Sigmoid colon (tissue), 7 donors: ENCODE results near the gene F10. TPM values are rescaled to one million over a fixed set of nuclear protein-coding genes. Genes with fewer than 3 reads are reported as not detected.

Experiments
- DNase-seq: peaks from one replicate; pipeline ENCODE4 v3.0.0-alpha.2; 2019
- H3K27ac ChIP-seq, 4 donors: fragments of 200-600 bp; sonication (generic); one replicate each; pipeline ENCODE4 v1.5.1; 2016 to 2019; ENCODE audit warnings: mild to moderate bottlenecking in 1 of 4
- H3K27me3 ChIP-seq, 3 donors: fragments of 200-600 bp; sonication (generic); one replicate each; pipeline ENCODE4 v1.5.1; 2019; ENCODE audit warnings: mild to moderate bottlenecking in 1 of 3
- H3K36me3 ChIP-seq, 4 donors: fragments of 200-600 bp; sonication (generic); one replicate each; pipeline ENCODE4 v1.5.1; 2016 to 2019
- H3K4me1 ChIP-seq, 4 donors: fragments of 200-600 bp; sonication (generic); one replicate each; pipeline ENCODE4 v1.5.1; 2017 to 2019
- H3K4me3 ChIP-seq, 4 donors: fragments of 200-600 bp; sonication (generic); one replicate each; pipeline ENCODE4 v1.5.1; 2017 to 2019; ENCODE audit warnings: mild to moderate bottlenecking in 2 of 4, moderate library complexity in 1 of 4
- H3K9me3 ChIP-seq, 4 donors: fragments of 200-600 bp in 3 of 4; sonication (generic) in 3 of 4; one replicate each; pipeline versions ENCODE4 v1.5.1 to v1.6.1; 2013 to 2019
- CTCF ChIP-seq, 4 experiments: fragments of 450-650 bp in 3 of 4; fragments of 200-600 bp in 1 of 4; IDR thresholded peaks; one replicate each; pipeline ENCODE4 v1.5.1; 2016 to 2019; ENCODE audit warnings: antibody characterized with exemption in 4 of 4, mild to moderate bottlenecking in 3 of 4, moderate library complexity in 2 of 4
- EP300 ChIP-seq, 4 donors: sonication (generic); formaldehyde crosslinking; IDR thresholded peaks; one replicate each; pipeline ENCODE4 v1.6.1; 2017; ENCODE audit warnings: antibody characterized with exemption in 4 of 4
- POLR2A ChIP-seq, 2 donors: fragments of 450-650 bp; IDR thresholded peaks; one replicate each; pipeline ENCODE4 v1.6.1; 2016; ENCODE audit warnings: antibody characterized with exemption in 2 of 2, mild to moderate bottlenecking in 2 of 2, moderate library complexity in 2 of 2
- POLR2AphosphoS5 ChIP-seq, 4 donors: sonication (generic); formaldehyde crosslinking; IDR thresholded peaks; one replicate each; pipeline ENCODE4 v1.6.1; 2017; ENCODE audit warnings: antibody characterized with exemption in 4 of 4
- WGBS, 2 donors: extraction: QIAGEN DNeasy Blood & Tissue Kit; methylation state at CpG; one replicate each; pipeline ENCODE4 v1.1.7; 2013; 5-methylcytosine and 5-hydroxymethylcytosine counted together
- intact Hi-C: fragments of 100-400 bp; cut with DNase I; formaldehyde crosslinking; loops from one replicate; pipeline ENCODE4 v1.15.1; 2023
- polyA plus RNA-seq, 3 donors: library from polyadenylated mRNA; stranded (reverse); fragments of 200-250 nt; gene quantifications; one replicate each; pipeline ENCODE4 v1.2.3, GENCODE V29; 2013
- total RNA-seq, 4 donors: library from RNA; depleted of rRNA; stranded (reverse); fragments of >200 nt; gene quantifications; one replicate each; pipeline ENCODE4 v1.1.0, GENCODE V29; 2016
- donor health status: healthy with polysubstance abuse.
- donor health status: Bipolar disorder and iron deficiency.
- donor health status: healthy.

The F10 gene
- total and polyA plus RNA-seq, 7 donors: 2.4 to 10.0 (median 4.9) TPM; not detected in 1

DNA sequence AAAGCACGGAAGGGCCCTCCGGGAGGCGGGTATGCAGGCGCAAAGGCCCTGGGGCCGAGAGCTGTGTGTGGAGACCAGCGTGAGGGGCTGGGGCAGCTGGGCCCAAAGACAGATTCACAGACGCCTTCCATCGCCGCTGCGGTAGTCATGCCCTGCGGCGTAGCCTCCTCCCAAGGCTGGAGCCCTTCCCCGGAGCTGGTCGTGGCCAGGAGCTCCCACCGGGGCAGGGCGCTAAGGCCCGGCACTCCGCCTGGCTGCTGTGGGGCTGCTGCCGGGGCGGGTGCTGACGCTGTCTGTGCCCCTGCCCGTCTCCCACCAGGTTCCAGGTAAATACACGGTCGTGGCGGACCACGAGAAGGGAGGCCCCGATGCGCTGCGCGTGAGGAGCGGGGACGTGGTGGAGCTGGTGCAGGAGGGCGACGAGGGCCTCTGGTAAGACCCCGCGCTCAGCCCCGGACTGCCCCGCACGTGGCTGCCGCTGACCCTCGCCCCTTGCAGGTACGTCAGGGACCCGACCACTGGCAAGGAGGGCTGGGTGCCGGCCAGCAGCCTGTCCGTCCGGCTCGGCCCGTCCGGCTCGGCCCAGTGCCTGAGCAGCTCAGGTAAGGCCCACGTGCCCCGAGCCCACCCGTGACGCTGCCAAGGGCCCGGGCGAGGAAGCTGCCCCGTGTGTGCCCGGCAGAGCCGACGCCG, 26.4 kb upstream of the F10 start:
- Histone ChIP-seq H3K4me1 (peaks cover 0 to 4% (median 0%) of the 10 kb centered on the region in 4 donors), H3K27ac (no peak overlapping the region), H3K9me3 (no peaks in the 10 kb centered on the region), H3K27me3 (peaks cover 0 to 54% (median 15%) of the 10 kb centered on the region in 3 donors), H3K36me3 (no peaks in the 10 kb centered on the region), H3K4me3 (no peak overlapping the region)
- WGBS, 2 donors: 93 to 96% methylated on average over 61 of the region's 61 CpGs
- intact Hi-C loops: no loop called here
- DNase-seq: no peak
- TF ChIP-seq POLR2AphosphoS5 (IDR thresholded peaks at IDR 0.05): no peak
- no peak for TF ChIP-seq POLR2A (IDR thresholded peaks at IDR 0.05)
- TF ChIP-seq CTCF (IDR thresholded peaks at IDR 0.05): no peak
- TF ChIP-seq EP300 (IDR thresholded peaks at IDR 0.05): no peak

- DNase-seq: no peak
- Histone ChIP-seq H3K27me3 (peaks cover 0 to 54% (median 15%) of the 10 kb centered on the region in 3 donors), H3K4me3 (no peak overlapping the region), H3K27ac (no peak overlapping the region), H3K4me1 (peaks cover 0 to 4% (median 0%) of the 10 kb centered on the region in 4 donors), H3K9me3 (no peaks in the 10 kb centered on the region), H3K36me3 (no peaks in the 10 kb centered on the region)
- intact Hi-C loops: no loop called here
- TF ChIP-seq CTCF (IDR thresholded peaks at IDR 0.05) (no peak), EP300 (IDR thresholded peaks at IDR 0.05) (no peak), POLR2AphosphoS5 (IDR thresholded peaks at IDR 0.05) (no peak)
- 96% methylated on average over 52 of the region's 52 CpGs for WGBS, 2 donors
Observed at GRCh38 chr13:113096745-113097305, 25.8 kb upstream of the F10 start.

DNA sequence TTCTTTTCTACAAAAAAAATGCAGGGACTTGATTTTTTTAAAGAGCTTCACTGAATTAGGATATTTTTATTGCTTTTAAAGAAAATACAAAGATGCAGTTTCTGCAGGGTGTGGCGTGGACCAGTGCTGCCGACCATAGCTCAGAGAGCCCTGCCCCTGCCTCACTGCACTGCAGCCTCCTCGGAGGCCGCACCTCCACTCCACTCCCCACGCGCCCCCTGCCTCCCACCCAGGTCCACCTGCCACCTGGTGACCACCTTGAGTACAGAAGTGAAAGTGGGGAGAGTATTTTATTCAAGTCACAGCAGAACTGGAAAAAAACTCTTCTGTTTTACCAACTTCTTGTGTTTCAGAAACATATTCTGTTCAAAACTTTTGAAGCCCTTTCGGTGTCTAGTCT, 24.9 kb upstream of the F10 start:
- Histone ChIP-seq H3K27me3 (peaks cover 0 to 54% (median 15%) of the 10 kb centered on the region in 3 donors), H3K36me3 (no peaks in the 10 kb centered on the region), H3K27ac (no peak overlapping the region), H3K9me3 (no peaks in the 10 kb centered on the region), H3K4me1 (peaks cover 0 to 4% (median 0%) of the 10 kb centered on the region in 4 donors), H3K4me3 (no peak overlapping the region)
- TF ChIP-seq CTCF (IDR thresholded peaks at IDR 0.05) (no peak), EP300 (IDR thresholded peaks at IDR 0.05) (no peak), POLR2A (IDR thresholded peaks at IDR 0.05) (no peak), POLR2AphosphoS5 (IDR thresholded peaks at IDR 0.05) (no peak)
- no peak for DNase-seq
- intact Hi-C loops: no loop called here
- 85 to 90% methylated on average over 7 of the region's 7 CpGs for WGBS, 2 donors

DNA sequence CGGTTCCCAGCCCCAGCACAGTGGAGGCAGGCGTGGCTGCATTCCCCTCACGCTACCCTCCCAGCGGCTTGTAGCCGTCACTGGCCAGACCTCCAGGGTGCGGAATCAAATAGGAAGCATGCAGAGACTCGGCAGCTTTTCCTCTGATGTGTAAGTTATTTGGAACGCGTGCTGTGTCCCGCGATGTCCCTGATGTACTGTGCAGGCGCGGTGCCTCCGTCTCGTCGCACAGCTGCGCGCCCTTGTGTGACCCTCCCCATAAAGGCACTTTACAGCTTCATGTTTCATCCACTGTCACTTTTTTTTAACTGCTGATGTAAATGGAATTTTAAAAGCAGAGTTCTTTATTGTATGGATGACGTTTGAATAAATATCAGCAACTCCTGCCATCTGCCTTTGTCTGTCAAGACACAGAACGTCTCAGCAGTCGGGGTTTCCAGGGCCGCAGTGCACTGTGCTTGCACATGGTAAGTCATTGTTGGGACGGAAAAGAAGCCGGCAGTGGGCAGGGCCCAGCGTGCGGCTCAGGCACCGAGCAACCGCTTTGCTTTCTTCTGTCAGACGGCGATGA, 24.4 kb upstream of the F10 start:
- H3K9me3 ChIP-seq: no peaks in the 10 kb centered on the region
- TF ChIP-seq CTCF (IDR thresholded peaks at IDR 0.05) (no peak), POLR2A (IDR thresholded peaks at IDR 0.05) (no peak), POLR2AphosphoS5 (IDR thresholded peaks at IDR 0.05) (no peak), EP300 (IDR thresholded peaks at IDR 0.05) (no peak)

More for the DNA sequence above, 24.4 kb upstream of the F10 start:
- intact Hi-C loops: no loop called here
- H3K27ac ChIP-seq: no peak overlapping the region
- DNase-seq: no peak
- peaks cover 0 to 54% (median 15%) of the 10 kb centered on the region in 3 donors for H3K27me3 ChIP-seq
- 78 to 82% methylated on average over 30 of the region's 30 CpGs for WGBS, 2 donors
- H3K4me3 ChIP-seq: no peak overlapping the region
- peaks cover 0 to 4% (median 0%) of the 10 kb centered on the region in 4 donors for H3K4me1 ChIP-seq
- no peaks in the 10 kb centered on the region for H3K36me3 ChIP-seq
